K562 (cell line): Measurements from ENCODE around the gene SACM1L. TPM values are rescaled to one million over a fixed set of nuclear protein-coding genes. Genes with fewer than 3 reads are reported as not detected.

Experiments used
- ATAC-seq: fragments of 200-7000 bp; cut with Tn5 transposase; 3 replicates; pipeline ENCODE4 v1.9.1; 2020; ENCODE audit warnings: moderate library complexity
- BruUV-seq: library from RNA; stranded (reverse); fragments of 400-500 nt; replicated peaks from 2 replicates; lab custom pipeline; 2021; lab: Mats Ljungman, UMichigan
- CTCF ChIA-PET: fragments of 300-600 bp; formaldehyde crosslinking; extraction: SDS; loops from one replicate; lab custom pipeline; 2021; ENCODE audit warnings: low intra/inter-chr PET ratio; lab: Yijun Ruan, JAX
- POLR2A ChIA-PET: fragments of 300-600, 350-650 bp; sonication (Branson Sonifier 250); formaldehyde crosslinking; extraction: SDS; loops from one replicate; lab custom pipeline; 2021; ENCODE audit warnings: antibody characterized with exemption, inconsistent platforms; lab: Yijun Ruan, JAX
- DNase-seq, 4 experiments: peaks; one replicate each; pipeline versions ENCODE4 v3.0.0 to v3.0.0-alpha.2; 2011 to 2018; ENCODE audit warnings: low spot score in 3 of 4, mixed read lengths in 3 of 4; ENCODE audit errors: extremely low read depth in 1 of 4
- FAIRE-seq: peaks from 2 replicates; lab custom pipeline; 2011; peaks lifted over from hg19 to GRCh38; lab: Jason Lieb, UNC
- H2AFZ ChIP-seq: 2 replicates; pipeline ENCODE4 v1.6.0; 2011; ENCODE audit warnings: low read depth, low read length, control low read depth, inconsistent platforms
- H3K27ac ChIP-seq: fragments of 200-600 bp; 3 replicates; pipeline ENCODE4 v1.8.0; 2011; ENCODE audit warnings: low read depth, mild to moderate bottlenecking, control low read depth, inconsistent platforms, low read length, moderate library complexity, mixed read lengths; ENCODE audit errors: extremely low read depth
- H3K27me3 ChIP-seq, 2 experiments: fragments of 300-600 bp in 1 of 2; 2 replicates in 1 of 2; 3 replicates in 1 of 2; pipeline versions ENCODE4 v1.6.0 to v1.8.0; 2011; ENCODE audit warnings: inconsistent platforms in 2 of 2, low read length in 2 of 2, mild to moderate bottlenecking in 1 of 2, mixed read lengths in 1 of 2, moderate library complexity in 1 of 2; ENCODE audit not compliant: control insufficient read depth in 2 of 2, insufficient read depth in 2 of 2
- H3K36me3 ChIP-seq: fragments of 300-600 bp; 3 replicates; pipeline ENCODE4 v1.8.0; 2011; ENCODE audit warnings: mild to moderate bottlenecking, low read length, inconsistent platforms; ENCODE audit not compliant: control insufficient read depth, insufficient read depth
- H3K4me1 ChIP-seq, 2 experiments: fragments of 200-600 bp in 1 of 2; replicated peaks in 1 of 2; 2 replicates in 1 of 2; 3 replicates in 1 of 2; pipeline versions ENCODE4 v1.5.1 to v1.8.0; 2011; ENCODE audit warnings: inconsistent platforms in 2 of 2, low read length in 2 of 2, mild to moderate bottlenecking in 1 of 2, mixed read lengths in 1 of 2, moderate library complexity in 1 of 2; ENCODE audit not compliant: control insufficient read depth in 2 of 2, insufficient read depth in 2 of 2
- H3K4me2 ChIP-seq: 2 replicates; pipeline ENCODE4 v1.6.1; 2011; ENCODE audit warnings: low read length, control low read depth, inconsistent platforms, mixed read lengths; ENCODE audit not compliant: insufficient read depth
- H3K4me3 ChIP-seq: fragments of 200-600 bp; sonication (generic), shearing (Covaris generic); 2 replicates; pipeline ENCODE4 v1.5.1; 2016; ENCODE audit warnings: control low read depth, inconsistent platforms
- H3K79me2 ChIP-seq: fragments of 200-600 bp; 3 replicates; pipeline ENCODE4 v1.8.0; 2011; ENCODE audit warnings: low read length, inconsistent platforms; ENCODE audit not compliant: control insufficient read depth, insufficient read depth
- H3K9ac ChIP-seq, 2 experiments: 2 replicates each; pipeline versions ENCODE4 v1.6.0 to v1.6.1; 2011; ENCODE audit warnings: low read depth in 2 of 2, low read length in 2 of 2, control low read depth in 1 of 2, inconsistent platforms in 1 of 2, mild to moderate bottlenecking in 1 of 2, mixed read lengths in 1 of 2; ENCODE audit not compliant: insufficient read depth in 1 of 2
- H3K9me1 ChIP-seq: one replicate; pipeline ENCODE4 v1.6.0; 2011; ENCODE audit warnings: inconsistent platforms, mild to moderate bottlenecking, low read length, moderate library complexity; ENCODE audit not compliant: control insufficient read depth, insufficient read depth
- H3K9me3 ChIP-seq: replicated peaks from 2 replicates; pipeline ENCODE4 v1.5.1; 2011; ENCODE audit warnings: low read depth, low read length, inconsistent platforms; ENCODE audit not compliant: control insufficient read depth, insufficient read depth
- H4K20me1 ChIP-seq: replicated peaks from 2 replicates; pipeline ENCODE4 v1.6.1; 2011; ENCODE audit warnings: low read length, inconsistent platforms, mixed read lengths; ENCODE audit not compliant: control insufficient read depth, insufficient read depth
- CEBPG ChIP-seq, 3 experiments: fragments of 200-800 bp in 1 of 3; sonication (Bioruptor generic) in 1 of 3; sonication (generic) in 1 of 3; formaldehyde crosslinking in 1 of 3; IDR thresholded peaks in 2 of 3; conservative IDR thresholded peaks in 1 of 3; 2 replicates each; pipeline versions ENCODE4 v1.6.1 to v1.8.0; 2016 to 2022; ENCODE audit warnings: missing compliant biosample characterization in 2 of 3, missing genetic modification characterization in 2 of 3, mild to moderate bottlenecking in 1 of 3, missing genetic modification reagents in 1 of 3
- CREM ChIP-seq: IDR thresholded peaks from 2 replicates; pipeline ENCODE4 v1.6.1; 2014; ENCODE audit warnings: antibody characterized with exemption, low read depth
- CXXC5 ChIP-seq: fragments of 250-450 bp; sonication (Bioruptor Pico); IDR thresholded peaks from 2 replicates; pipeline ENCODE4 v1.8.0; 2022; ENCODE audit warnings: inconsistent platforms, mild to moderate bottlenecking, moderate library complexity
- DPF2 ChIP-seq: fragments of 450-650 bp; IDR thresholded peaks from 2 replicates; pipeline ENCODE4 v1.6.1; 2016
- EWSR1 ChIP-seq: fragments of 450-650 bp; IDR thresholded peaks from 2 replicates; pipeline ENCODE4 v1.6.1; 2018; ENCODE audit warnings: borderline replicate concordance, mild to moderate bottlenecking, low read depth, moderate library complexity; ENCODE audit not compliant: partially characterized antibody
- JUND ChIP-seq, 2 experiments: IDR thresholded peaks; 2 replicates in 1 of 2; 3 replicates in 1 of 2; pipeline ENCODE4 v1.6.1; 2011; ENCODE audit warnings: borderline replicate concordance in 2 of 2, low read depth in 2 of 2, low read length in 2 of 2, improper control_type of control experiment in 1 of 2, missing biosample characterization in 1 of 2, missing genetic modification characterization in 1 of 2, missing genetic modification reagents in 1 of 2
- KAT8 ChIP-seq: fragments of 450-650 bp; IDR thresholded peaks from 2 replicates; pipeline ENCODE4 v1.6.1; 2016; ENCODE audit warnings: low read depth, mild to moderate bottlenecking
- KDM2B ChIP-seq: fragments of 250-450 bp; sonication (Bioruptor Pico); IDR thresholded peaks from 2 replicates; pipeline ENCODE4 v1.8.0; 2021; ENCODE audit warnings: mild to moderate bottlenecking, moderate library complexity
- LCOR ChIP-seq: sonication (generic); formaldehyde crosslinking; IDR thresholded peaks from 2 replicates; pipeline ENCODE4 v1.8.0; 2022; ENCODE audit warnings: mild to moderate bottlenecking, missing genetic modification reagents
- NCOA4 ChIP-seq: fragments of 450-650 bp; IDR thresholded peaks from 2 replicates; pipeline ENCODE4 v1.6.1; 2018; ENCODE audit warnings: mild to moderate bottlenecking; ENCODE audit not compliant: partially characterized antibody
- NFIC ChIP-seq: fragments of 450-650 bp; IDR thresholded peaks from 2 replicates; pipeline ENCODE4 v1.6.1; 2017; ENCODE audit warnings: mild to moderate bottlenecking, inconsistent platforms
- POLR3A ChIP-seq: IDR thresholded peaks from 2 replicates; pipeline ENCODE4 v1.6.1; 2011; ENCODE audit warnings: borderline replicate concordance, mild to moderate bottlenecking, moderate library complexity; ENCODE audit not compliant: insufficient read length, insufficient read depth; ENCODE audit errors: extremely low read depth
- RCOR1 ChIP-seq, 2 experiments: IDR thresholded peaks; 2 replicates each; pipeline ENCODE4 v1.6.1; 2012; ENCODE audit warnings: low read depth in 2 of 2, low read length in 2 of 2, borderline replicate concordance in 1 of 2, improper control_type of control experiment in 1 of 2
- ZBTB8A ChIP-seq: fragments of 450-650 bp; IDR thresholded peaks from 2 replicates; pipeline ENCODE4 v1.6.1; 2018; ENCODE audit warnings: mild to moderate bottlenecking, moderate library complexity; ENCODE audit not compliant: partially characterized antibody
- ZNF3 ChIP-seq: fragments of 250-450 bp; sonication (Bioruptor Pico); IDR thresholded peaks from 2 replicates; pipeline ENCODE4 v1.5.0; 2021; ENCODE audit warnings: mild to moderate bottlenecking, moderate library complexity
- ZNF644 ChIP-seq: fragments of 200-800 bp; sonication (Bioruptor generic); IDR thresholded peaks from 2 replicates; pipeline ENCODE4 v1.6.1; 2016; ENCODE audit warnings: low read depth, missing genetic modification characterization, missing compliant biosample characterization
- WGBS: fragments of 100-300 bp; shearing (Covaris generic); methylation state at CpG from one replicate; pipeline ENCODE4 v1.1.6; 2016; ENCODE audit warnings: low coverage, mixed read lengths; ENCODE audit not compliant: insufficient coverage; ENCODE audit errors: missing lambda C conversion rate; 5-methylcytosine and 5-hydroxymethylcytosine counted together
- in situ Hi-C: fragments of 300-500 bp; cut with MboI; formaldehyde crosslinking; loops from 4 replicates; pipeline ENCODE4 v1.15.0; 2018; ENCODE audit warnings: inconsistent platforms, mixed read lengths
- intact Hi-C: fragments of 100-400 bp; cut with micrococcal nuclease; formaldehyde crosslinking; loops from 2 replicates; pipeline ENCODE4 v1.14.2; 2022
- polyA plus RNA-seq, 8 experiments: library from polyadenylated mRNA; depleted of rRNA in 4 of 8; stranded (reverse) in 5 of 8; unstranded in 3 of 8; fragments of >200 nt; fragmentation: Nextera tagmentation in 2 of 8; fragmentation: Illumina TruSeq in 1 of 8; extraction: Ambion mirVana in 2 of 8; extraction: Trizol in 1 of 8; gene quantifications; 2 replicates each; pipeline versions ENCODE4 v1.2.1 to v1.2.3, GENCODE V29; 2011 to 2014; ENCODE audit warnings: inconsistent platforms in 1 of 8, missing spikeins in 1 of 8
- total RNA-seq, 7 experiments: library from RNA; depleted of rRNA in 6 of 7; stranded (reverse); fragments of >200 nt in 6 of 7; fragmentation: Illumina TruSeq in 2 of 7; extraction: Trizol in 2 of 7; gene quantifications; 2 replicates each; pipeline versions ENCODE4 v1.2.1 to v1.2.3, GENCODE V29; 2011 to 2021; ENCODE audit warnings: low replicate concordance in 1 of 7
- TF ChIP-seq, protein P1 (sequence below), 2 experiments: fragments of 450-650 bp; conservative IDR thresholded peaks; 2 replicates each; pipeline ENCODE4 v1.6.1; 2017; ENCODE audit warnings: mild to moderate bottlenecking in 2 of 2, moderate library complexity in 2 of 2

SACM1L gene
- total and polyA plus RNA-seq, 9 of the 15 experiments (the other 6 are each of a cell fraction or from before 2014, with no cell fraction given) = 25.7 to 67.2 (median 40.3) TPM

DNA sequence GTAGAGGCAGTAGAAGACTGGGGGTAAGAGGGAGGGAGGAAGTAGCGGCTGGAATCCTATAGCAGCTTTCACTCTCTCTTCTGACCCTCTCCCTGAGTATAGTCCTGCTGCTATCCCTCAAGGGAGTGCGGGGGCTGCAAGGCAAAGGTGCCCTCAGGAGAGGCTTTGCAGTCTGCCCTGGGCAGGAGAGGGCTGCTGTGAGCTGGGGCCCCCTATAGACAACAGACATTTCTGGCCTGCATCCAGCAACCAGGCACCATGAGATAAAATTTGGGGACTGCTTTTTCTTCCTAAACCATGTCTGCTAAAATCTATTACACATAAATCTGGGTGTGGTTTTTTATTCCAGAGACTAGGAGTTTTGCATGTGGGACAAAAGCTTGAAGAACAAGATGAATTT, 48.0 kb downstream of the SACM1L start:
- H3K4me2 ChIP-seq = no peak overlapping the region
- FAIRE-seq = no peak
- in situ Hi-C loops = no loop called here

DNA sequence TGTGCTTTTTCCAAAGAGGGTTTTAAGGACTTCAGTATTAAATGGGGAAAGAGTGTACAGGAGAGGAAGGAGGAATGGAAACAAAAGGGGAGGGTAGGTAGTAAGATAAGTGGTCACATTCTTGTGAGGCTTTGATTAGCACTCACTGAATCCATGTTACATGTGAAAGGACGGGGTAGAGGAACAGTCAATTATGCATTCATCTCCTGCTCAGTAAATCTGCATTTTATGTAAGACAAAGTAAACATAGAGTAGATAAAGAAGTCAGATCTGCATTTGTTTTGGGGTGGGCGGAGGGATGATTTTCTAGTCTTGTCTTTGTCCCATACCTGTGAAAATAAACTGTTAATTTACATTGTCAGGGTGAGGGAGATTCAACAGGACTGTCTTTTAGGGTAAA, 50.8 kb downstream of the SACM1L start:
- H3K27ac ChIP-seq = no peak overlapping the region
- intact Hi-C loops = no loop called here
- no peak overlapping the region for H3K9ac ChIP-seq
- WGBS = 93% methylated on average over 2 of the region's 2 CpGs
- H2AFZ ChIP-seq = no peak overlapping the region
- CTCF ChIA-PET = no interaction called here
- no peaks in the 10 kb centered on the region for H3K27me3 ChIP-seq
- H3K9me3 ChIP-seq = no peaks in the 10 kb centered on the region
- in situ Hi-C loops = no loop called here
- no TSS peak for BruUV-seq
- DNase-seq (no peak), FAIRE-seq (no peak), ATAC-seq (no peak)
- no peak overlapping the region for H3K4me3 ChIP-seq
- no peaks in the 10 kb centered on the region for H4K20me1 ChIP-seq
- no peaks in the 10 kb centered on the region for H3K9me1 ChIP-seq
- H3K4me2 ChIP-seq = no peak overlapping the region
- no peaks in the 10 kb centered on the region for H3K79me2 ChIP-seq
- peaks cover 92% of the 10 kb centered on the region for H3K36me3 ChIP-seq
- no peaks in the 10 kb centered on the region for H3K4me1 ChIP-seq
- POLR2A ChIA-PET = no interaction called here
- TF ChIP-seq KDM2B (CRISPR knock-in tag) (no peak), CXXC5 (no peak), RCOR1 (IDR thresholded peaks at IDR 0.05; ENCODE audit: borderline replicate concordance in 1 of 2, low read depth in 2 of 2, low read length in 2 of 2) (no peak), ZBTB8A (no peak), EWSR1 (no peak), POLR3A (no peak), LCOR (CRISPR knock-in tag) (no peak), ZNF3 (CRISPR knock-in tag) (no peak), CREM (no peak), NCOA4 (no peak), CEBPG (CRISPR knock-in tag; IDR thresholded peaks at IDR 0.05) (no peak), CEBPG (tag; conservative IDR thresholded peaks at IDR 0.05 in 1 of 2, IDR thresholded peaks at IDR 0.05 in 1 of 2) (no peak), ZNF644 (tag) (no peak), DPF2 (no peak)
- TF ChIP-seq, protein P1, sequence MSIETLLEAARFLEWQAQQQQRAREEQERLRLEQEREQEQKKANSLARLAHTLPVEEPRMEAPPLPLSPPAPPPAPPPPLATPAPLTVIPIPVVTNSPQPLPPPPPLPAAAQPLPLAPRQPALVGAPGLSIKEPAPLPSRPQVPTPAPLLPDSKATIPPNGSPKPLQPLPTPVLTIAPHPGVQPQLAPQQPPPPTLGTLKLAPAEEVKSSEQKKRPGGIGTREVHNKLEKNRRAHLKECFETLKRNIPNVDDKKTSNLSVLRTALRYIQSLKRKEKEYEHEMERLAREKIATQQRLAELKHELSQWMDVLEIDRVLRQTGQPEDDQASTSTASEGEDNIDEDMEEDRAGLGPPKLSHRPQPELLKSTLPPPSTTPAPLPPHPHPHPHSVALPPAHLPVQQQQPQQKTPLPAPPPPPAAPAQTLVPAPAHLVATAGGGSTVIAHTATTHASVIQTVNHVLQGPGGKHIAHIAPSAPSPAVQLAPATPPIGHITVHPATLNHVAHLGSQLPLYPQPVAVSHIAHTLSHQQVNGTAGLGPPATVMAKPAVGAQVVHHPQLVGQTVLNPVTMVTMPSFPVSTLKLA (conservative IDR thresholded peaks at IDR 0.05) = no peak

More for the DNA sequence above, 48.0 kb downstream of the SACM1L start:
- POLR2A ChIA-PET = interaction anchor here (0.8 kb wide), 1 partner anchor 10 kb away, joined by 3 read pairs; no protein-coding TSS in a partner anchor
- no TSS peak for BruUV-seq
- H4K20me1 ChIP-seq = no peaks in the 10 kb centered on the region
- 100% methylated on average over 2 of the region's 2 CpGs for WGBS
- DNase-seq (no peak), ATAC-seq (no peak)
- intact Hi-C loops = no loop called here
- no peaks in the 10 kb centered on the region for H3K9me3 ChIP-seq
- no peaks in the 10 kb centered on the region for H3K79me2 ChIP-seq
- H3K36me3 ChIP-seq = peaks cover 94% of the 10 kb centered on the region
- H2AFZ ChIP-seq = no peak overlapping the region
- H3K4me3 ChIP-seq = no peak overlapping the region
- no peak overlapping the region for H3K9ac ChIP-seq
- H3K27ac ChIP-seq = no peak overlapping the region
- CTCF ChIA-PET = no interaction called here
- H3K9me1 ChIP-seq = no peaks in the 10 kb centered on the region
- no peaks in the 10 kb centered on the region for H3K27me3 ChIP-seq
- TF ChIP-seq KAT8 (no peak), NFIC (peak; percentile 52; the same call in 1 of the 2 replicates), JUND (IDR thresholded peaks at IDR 0.05; ENCODE audit: borderline replicate concordance, low read depth, low read length) (no peak), JUND (tag; IDR thresholded peaks at IDR 0.05; ENCODE audit: borderline replicate concordance, low read depth, low read length) (no peak)
- no peaks in the 10 kb centered on the region for H3K4me1 ChIP-seq
